Mesendoderm (in vitro differentiated cells): ENCODE data around the gene PSD.

Experiments
- DNase-seq: peaks from one replicate; pipeline ENCODE4 v3.0.0; 2013
- H2AK5ac ChIP-seq: 2 replicates; pipeline ENCODE4 v1.6.1; 2013; ENCODE audit warnings: low read length, inconsistent platforms
- H2BK120ac ChIP-seq: 2 replicates; pipeline ENCODE4 v1.6.1; 2013; ENCODE audit warnings: low read depth, mild to moderate bottlenecking, low read length, moderate library complexity, mixed read lengths
- H2BK15ac ChIP-seq: replicated peaks from 2 replicates; pipeline ENCODE4 v1.6.1; 2013; ENCODE audit warnings: low read depth, mild to moderate bottlenecking, moderate library complexity
- H2BK5ac ChIP-seq: 2 replicates; pipeline ENCODE4 v1.6.1; 2013; ENCODE audit warnings: low read length, inconsistent platforms
- H3K18ac ChIP-seq: 2 replicates; pipeline ENCODE4 v1.6.1; 2013; ENCODE audit warnings: mild to moderate bottlenecking, low read length, mixed read lengths
- H3K23ac ChIP-seq: one replicate; pipeline ENCODE4 v1.6.1; 2013; ENCODE audit warnings: low read length
- H3K27ac ChIP-seq: 2 replicates; pipeline ENCODE4 v1.5.1; 2013; ENCODE audit warnings: low read depth, mild to moderate bottlenecking, inconsistent platforms, low read length, moderate library complexity
- H3K27me3 ChIP-seq: 2 replicates; pipeline ENCODE4 v1.6.1; 2013; ENCODE audit warnings: low read length, control low read depth, mild to moderate bottlenecking, inconsistent platforms; ENCODE audit not compliant: insufficient read depth, poor library complexity
- H3K36me3 ChIP-seq: 2 replicates; pipeline ENCODE4 v1.6.1; 2013; ENCODE audit warnings: low read length, inconsistent platforms; ENCODE audit not compliant: control insufficient read depth, insufficient read depth
- H3K4ac ChIP-seq: one replicate; pipeline ENCODE4 v1.6.1; 2013; ENCODE audit warnings: low read depth, mild to moderate bottlenecking, low read length, moderate library complexity
- H3K4me1 ChIP-seq: 2 replicates; pipeline ENCODE4 v1.6.1; 2013; ENCODE audit warnings: low read depth, low read length, inconsistent platforms; ENCODE audit not compliant: control insufficient read depth
- H3K4me2 ChIP-seq: 2 replicates; pipeline ENCODE4 v1.6.1; 2013; ENCODE audit warnings: low read length
- H3K4me3 ChIP-seq: 2 replicates; pipeline ENCODE4 v1.5.1; 2013; ENCODE audit warnings: mild to moderate bottlenecking, low read length
- H3K56ac ChIP-seq: one replicate; pipeline ENCODE4 v1.6.1; 2013; ENCODE audit warnings: low read length
- H3K79me1 ChIP-seq: 2 replicates; pipeline ENCODE4 v1.6.1; 2013; ENCODE audit warnings: low read length, inconsistent platforms
- H3K79me2 ChIP-seq: 2 replicates; pipeline ENCODE4 v1.6.1; 2013; ENCODE audit warnings: mild to moderate bottlenecking, low read length; ENCODE audit not compliant: control insufficient read depth, insufficient read depth
- H3K9ac ChIP-seq: 2 replicates; pipeline ENCODE4 v1.6.1; 2013; ENCODE audit warnings: low read length, inconsistent platforms
- H4K5ac ChIP-seq: one replicate; pipeline ENCODE4 v1.6.1; 2013; ENCODE audit warnings: low read length
- H4K8ac ChIP-seq: one replicate; pipeline ENCODE4 v1.6.1; 2013; ENCODE audit warnings: low read depth, mild to moderate bottlenecking, control low read depth, low read length, moderate library complexity
- WGBS: extraction: QIAGEN DNeasy Blood & Tissue Kit; methylation state at CpG from one replicate; pipeline ENCODE4 v1.1.7; 2013; ENCODE audit warnings: low lambda C conversion rate, missing lambda C conversion rate; ENCODE audit not compliant: insufficient coverage; ENCODE audit errors: extremely low coverage; 5-methylcytosine and 5-hydroxymethylcytosine counted together

PSD gene

DNA sequence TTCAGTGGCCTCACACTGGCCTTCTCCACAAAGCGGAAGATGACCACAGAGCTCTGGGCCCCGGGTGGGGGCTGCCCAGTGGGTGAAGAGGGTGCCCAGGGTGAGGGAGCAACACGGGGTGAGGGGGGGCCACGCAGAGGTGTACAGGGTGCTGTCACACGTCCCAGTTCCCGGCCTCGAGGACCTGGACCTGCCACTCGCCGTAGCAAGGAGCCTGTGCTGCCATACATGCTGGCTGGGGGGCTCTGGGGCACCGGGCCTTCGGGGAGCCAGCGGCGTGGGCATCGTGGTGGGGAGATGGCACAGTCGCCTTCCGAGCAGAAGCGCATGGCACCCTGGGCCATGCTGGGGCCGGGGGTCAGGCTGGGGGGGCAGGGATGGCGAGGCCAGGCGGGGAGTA is 1.9 kb downstream of the PSD start:
- Histone ChIP-seq H3K4ac (no peak overlapping the region), H3K79me1 (no peaks in the 10 kb centered on the region), H3K27ac (no peak overlapping the region), H3K4me2 (no peak overlapping the region), H2BK15ac (no peak overlapping the region), H3K27me3 (no peaks in the 10 kb centered on the region), H2BK120ac (no peak overlapping the region), H4K8ac (no peak overlapping the region), H3K56ac (no peak overlapping the region), H3K4me3 (no peak overlapping the region), H3K23ac (no peak overlapping the region), H3K9ac (no peak overlapping the region), H3K18ac (no peak overlapping the region), H3K36me3 (no peaks in the 10 kb centered on the region), H3K4me1 (peaks cover 1% of the 10 kb centered on the region), H2BK5ac (no peak overlapping the region), H4K5ac (no peak overlapping the region), H2AK5ac (no peak overlapping the region), H3K79me2 (no peaks in the 10 kb centered on the region)
- DNase-seq = no peak
- WGBS = no CpG with 5 or more reads among the region's 20 CpGs

DNA sequence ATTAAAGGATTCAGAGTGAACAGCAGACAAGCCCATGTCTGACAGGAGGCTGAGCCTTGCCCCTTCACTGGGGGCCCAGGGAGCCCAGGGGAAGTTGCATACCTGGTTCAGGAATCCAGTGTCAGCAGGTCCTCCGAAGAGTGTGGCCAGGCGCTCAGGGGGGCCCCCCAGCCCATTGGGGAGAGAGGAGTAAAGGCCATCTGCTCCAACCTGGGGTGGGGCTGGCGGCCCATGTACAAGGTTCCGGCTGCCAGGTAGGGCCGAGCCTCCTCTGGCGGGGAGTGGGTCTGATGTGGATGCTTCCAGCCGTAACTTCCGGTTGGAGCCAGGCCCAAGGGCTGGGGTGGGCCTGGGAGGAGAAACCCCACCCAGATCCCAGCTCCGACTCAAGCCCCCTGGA is 2.3 kb downstream of the PSD start:
- Histone ChIP-seq H4K5ac (no peak overlapping the region), H3K79me1 (no peaks in the 10 kb centered on the region), H3K4me2 (no peak overlapping the region), H3K27me3 (peaks cover 2% of the 10 kb centered on the region), H3K9ac (no peak overlapping the region), H2BK15ac (no peak overlapping the region), H3K79me2 (no peaks in the 10 kb centered on the region), H3K56ac (no peak overlapping the region), H2BK120ac (no peak overlapping the region), H3K23ac (no peak overlapping the region), H4K8ac (no peak overlapping the region), H2BK5ac (no peak overlapping the region), H3K18ac (no peak overlapping the region), H2AK5ac (no peak overlapping the region), H3K4ac (no peak overlapping the region), H3K27ac (no peak overlapping the region), H3K36me3 (no peaks in the 10 kb centered on the region), H3K4me1 (peaks cover 1% of the 10 kb centered on the region), H3K4me3 (no peak overlapping the region)
- no peak for DNase-seq
- WGBS = no CpG with 5 or more reads among the region's 9 CpGs

DNA sequence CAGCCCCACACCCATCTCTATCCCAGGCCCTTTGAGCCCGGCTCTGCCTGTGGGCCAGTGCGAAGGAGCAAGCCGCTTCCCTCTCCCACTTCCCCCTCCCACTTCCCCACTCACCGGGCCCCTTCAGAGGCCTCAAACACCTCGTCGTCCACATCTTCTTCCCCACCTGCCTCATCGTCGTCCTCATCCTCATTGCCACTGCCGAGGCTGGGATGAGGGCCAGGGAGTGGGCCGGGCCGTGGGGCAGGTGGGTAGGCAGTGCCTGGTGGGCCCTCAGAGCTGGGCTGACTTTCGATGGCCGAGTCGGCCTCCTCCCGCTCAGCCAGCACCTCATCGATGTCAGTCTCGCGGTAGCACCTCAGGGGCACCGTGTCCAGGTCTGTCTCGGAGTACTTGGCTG is 3.8 kb downstream of the PSD start:
- no peak overlapping the region for H3K18ac ChIP-seq
- no peaks in the 10 kb centered on the region for H3K79me1 ChIP-seq
- WGBS = no CpG with 5 or more reads among the region's 20 CpGs
- H3K4me2 ChIP-seq = no peak overlapping the region
- no peak overlapping the region for H2AK5ac ChIP-seq
- H2BK15ac ChIP-seq = no peak overlapping the region
- peaks cover 13% of the 10 kb centered on the region for H3K27me3 ChIP-seq
- DNase-seq = no peak
- H3K4me1 ChIP-seq = peaks cover 1% of the 10 kb centered on the region
- no peak overlapping the region for H3K56ac ChIP-seq
- H3K23ac ChIP-seq = no peak overlapping the region
- no peak overlapping the region for H4K8ac ChIP-seq
- no peak overlapping the region for H3K27ac ChIP-seq
- no peak overlapping the region for H3K4ac ChIP-seq
- no peak overlapping the region for H4K5ac ChIP-seq
- H3K4me3 ChIP-seq = no peak overlapping the region
- H2BK120ac ChIP-seq = no peak overlapping the region
- H2BK5ac ChIP-seq = no peak overlapping the region
- H3K9ac ChIP-seq = no peak overlapping the region
- no peaks in the 10 kb centered on the region for H3K36me3 ChIP-seq
- H3K79me2 ChIP-seq = no peaks in the 10 kb centered on the region

DNA sequence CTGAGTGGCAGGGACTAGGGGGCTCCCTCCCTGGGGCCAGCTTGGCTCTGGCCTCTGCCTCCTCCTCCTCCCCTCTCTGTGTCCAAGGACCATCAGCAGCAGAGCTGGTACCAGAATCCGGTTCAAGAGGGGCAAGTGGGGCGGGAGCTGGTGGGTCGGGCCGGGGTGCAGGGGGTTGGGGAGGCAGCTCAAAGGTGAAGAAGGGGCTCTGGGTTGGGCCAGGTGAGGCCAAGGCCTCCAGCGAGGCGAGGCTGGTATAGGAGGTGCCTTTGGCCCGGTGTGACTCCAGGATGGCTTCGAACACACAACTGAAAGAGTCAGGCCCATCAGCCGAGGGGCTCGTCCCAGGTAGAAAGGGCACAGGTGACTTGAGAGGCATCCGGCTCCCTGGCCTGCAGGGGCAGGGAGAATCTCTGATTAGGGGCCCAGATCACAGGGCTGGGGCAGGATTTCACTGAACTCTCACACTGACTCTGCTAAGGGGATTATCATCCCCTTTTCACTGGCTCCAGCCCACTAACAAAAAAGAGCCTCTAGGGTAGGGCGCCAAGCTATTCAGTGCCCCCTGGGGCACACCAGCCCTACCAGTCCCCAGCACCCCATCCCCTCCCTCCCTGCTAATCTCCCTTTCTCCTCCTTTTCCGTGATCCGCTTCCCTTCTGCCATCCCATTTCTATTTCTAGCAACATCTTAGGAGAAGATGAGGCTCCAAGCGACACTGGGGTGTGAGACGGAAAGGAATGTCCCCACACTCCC is 4.6 kb downstream of the PSD start:
- Histone ChIP-seq H4K5ac (no peak overlapping the region), H3K36me3 (no peaks in the 10 kb centered on the region), H3K56ac (no peak overlapping the region), H3K18ac (no peak overlapping the region), H3K23ac (no peak overlapping the region), H3K4me2 (no peak overlapping the region), H2BK15ac (no peak overlapping the region), H2AK5ac (no peak overlapping the region), H3K27ac (no peak overlapping the region), H2BK120ac (no peak overlapping the region), H3K9ac (no peak overlapping the region), H2BK5ac (no peak overlapping the region), H3K4me1 (peaks cover 1% of the 10 kb centered on the region), H3K4ac (no peak overlapping the region), H3K79me1 (no peaks in the 10 kb centered on the region), H3K4me3 (no peak overlapping the region), H3K27me3 (peaks cover 19% of the 10 kb centered on the region), H3K79me2 (no peaks in the 10 kb centered on the region), H4K8ac (no peak overlapping the region)
- WGBS = no CpG with 5 or more reads among the region's 16 CpGs
- no peak for DNase-seq

DNA sequence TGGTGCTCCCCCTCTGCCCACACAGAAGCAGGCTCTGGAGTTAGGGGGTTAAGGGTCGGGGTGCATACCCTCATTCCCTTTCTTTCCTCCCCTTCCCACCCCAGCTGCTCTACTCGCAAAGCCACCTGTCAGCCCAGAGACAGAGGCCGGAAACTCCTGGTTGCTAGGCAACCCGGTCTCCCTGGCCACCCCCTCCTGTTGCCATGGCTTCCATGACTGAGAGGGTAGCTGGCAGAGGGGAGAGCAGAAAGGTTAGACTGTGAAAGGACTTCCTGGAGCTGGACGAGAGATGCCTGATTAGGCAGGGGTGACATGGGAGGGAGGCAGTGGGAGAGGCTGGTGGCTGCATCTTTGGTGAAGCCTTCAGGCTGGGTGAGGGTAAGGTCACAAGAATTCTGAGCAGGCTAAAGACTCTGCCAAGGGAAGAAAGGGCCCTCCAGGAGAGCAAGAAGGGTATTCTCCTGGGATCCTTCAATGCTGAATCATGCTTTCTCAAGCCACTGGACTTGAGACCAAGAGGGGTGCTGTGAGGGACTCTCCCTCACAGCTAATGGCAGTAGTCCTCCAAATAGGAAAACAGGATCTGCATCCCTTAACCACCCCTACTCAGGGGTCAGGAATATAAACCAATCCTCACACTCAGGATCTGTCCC is 5.4 kb downstream of the PSD start:
- Histone ChIP-seq H3K4ac (no peak overlapping the region), H3K18ac (no peak overlapping the region), H4K8ac (no peak overlapping the region), H3K4me3 (no peak overlapping the region), H3K27me3 (peaks cover 25% of the 10 kb centered on the region), H3K4me1 (no peaks in the 10 kb centered on the region), H4K5ac (no peak overlapping the region), H3K36me3 (no peaks in the 10 kb centered on the region), H2BK15ac (no peak overlapping the region), H3K9ac (no peak overlapping the region), H3K23ac (no peak overlapping the region), H3K27ac (no peak overlapping the region), H3K79me1 (no peaks in the 10 kb centered on the region), H3K56ac (no peak overlapping the region), H2BK5ac (no peak overlapping the region), H3K79me2 (no peaks in the 10 kb centered on the region), H2AK5ac (no peak overlapping the region), H2BK120ac (no peak overlapping the region), H3K4me2 (no peak overlapping the region)
- WGBS = no CpG with 5 or more reads among the region's 5 CpGs
- DNase-seq = peak; percentile 67
